HEK293 (cell line): ENCODE results near the gene SLC35D1.

ENCODE experiments used
- CTCF ChIA-PET: fragments of 350-600 bp; formaldehyde crosslinking; extraction: SDS; loops from one replicate; lab custom pipeline; 2021; ENCODE audit warnings: antibody characterized with exemption; lab: Yijun Ruan, JAX
- POLR2A ChIA-PET: fragments of 300-600 bp; formaldehyde crosslinking; extraction: SDS; loops from one replicate; lab custom pipeline; 2020; ENCODE audit warnings: antibody characterized with exemption, inconsistent platforms; lab: Yijun Ruan, JAX
- H3K27ac ChIP-seq: fragments of 200-500 bp; sonication (Bioruptor generic); 2 replicates; pipeline ENCODE4 v1.5.1; 2014; ENCODE audit warnings: low read depth, low read length, control low read depth, inconsistent platforms; ENCODE audit errors: extremely low read depth
- H3K36me3 ChIP-seq, 2 experiments: fragments of 200-500 bp in 1 of 2; sonication (Bioruptor generic) in 1 of 2; 1 replicate in 1 of 2; 2 replicates in 1 of 2; pipeline ENCODE4 v1.5.1; 2014 to 2017; ENCODE audit warnings: inconsistent platforms in 2 of 2, low read length in 2 of 2; ENCODE audit not compliant: control insufficient read depth in 2 of 2, insufficient read depth in 1 of 2
- H3K4me1 ChIP-seq: fragments of 200-500 bp; sonication (Bioruptor generic); 2 replicates; pipeline ENCODE4 v1.5.1; 2014; ENCODE audit warnings: mild to moderate bottlenecking, low read length, inconsistent platforms; ENCODE audit not compliant: control insufficient read depth, insufficient read depth
- H3K4me3 ChIP-seq: 2 replicates; pipeline ENCODE4 v1.5.1; 2011; ENCODE audit warnings: low read depth, mild to moderate bottlenecking, control low read depth, low read length, moderate library complexity
- H3K9me3 ChIP-seq: fragments of 200-500 bp; sonication (Bioruptor generic); 2 replicates; pipeline ENCODE4 v1.5.1; 2014; ENCODE audit warnings: low read depth, low read length, inconsistent platforms; ENCODE audit not compliant: control insufficient read depth, insufficient read depth
- GLIS2 ChIP-seq: fragments of 450-650 bp; formaldehyde crosslinking; IDR thresholded peaks from 2 replicates; pipeline ENCODE4 v1.5.1; 2016; ENCODE audit warnings: missing biosample characterization, missing genetic modification characterization
- KLF17 ChIP-seq: fragments of 450-650 bp; formaldehyde crosslinking; IDR thresholded peaks from 2 replicates; pipeline ENCODE4 v1.5.1; 2016; ENCODE audit warnings: missing biosample characterization, missing genetic modification characterization
- KLF7 ChIP-seq: fragments of 450-650 bp; formaldehyde crosslinking; IDR thresholded peaks from 2 replicates; pipeline ENCODE4 v1.5.1; 2016; ENCODE audit warnings: missing biosample characterization, missing genetic modification characterization, borderline replicate concordance
- PRDM10 ChIP-seq: fragments of 450-650 bp; formaldehyde crosslinking; IDR thresholded peaks from 2 replicates; pipeline ENCODE4 v1.5.1; 2016; ENCODE audit warnings: missing biosample characterization, missing genetic modification characterization
- SCRT1 ChIP-seq: fragments of 450-650 bp; formaldehyde crosslinking; IDR thresholded peaks from 2 replicates; pipeline ENCODE4 v1.5.1; 2016; ENCODE audit warnings: missing biosample characterization, missing genetic modification characterization, borderline replicate concordance
- ZBTB20 ChIP-seq: fragments of 450-650 bp; formaldehyde crosslinking; IDR thresholded peaks from 2 replicates; pipeline ENCODE4 v1.5.1; 2016; ENCODE audit warnings: missing biosample characterization, missing genetic modification characterization
- ZFHX2 ChIP-seq: fragments of 450-650 bp; formaldehyde crosslinking; conservative IDR thresholded peaks from 2 replicates; pipeline ENCODE4 v1.5.1; 2016; ENCODE audit warnings: missing biosample characterization, missing genetic modification characterization
- ZFP3 ChIP-seq: fragments of 450-650 bp; formaldehyde crosslinking; IDR thresholded peaks from 2 replicates; pipeline ENCODE4 v1.5.1; 2016; ENCODE audit warnings: low read depth, missing biosample characterization, missing genetic modification characterization
- ZFP37 ChIP-seq: fragments of 450-650 bp; formaldehyde crosslinking; IDR thresholded peaks from 2 replicates; pipeline ENCODE4 v1.5.1; 2016; ENCODE audit warnings: missing biosample characterization, missing genetic modification characterization
- ZNF138 ChIP-seq: fragments of 450-650 bp; formaldehyde crosslinking; IDR thresholded peaks from 2 replicates; pipeline ENCODE4 v1.5.1; 2016; ENCODE audit warnings: missing biosample characterization, missing genetic modification characterization, borderline replicate concordance
- ZNF221 ChIP-seq: fragments of 450-650 bp; formaldehyde crosslinking; IDR thresholded peaks from 2 replicates; pipeline ENCODE4 v1.5.1; 2017; ENCODE audit warnings: missing biosample characterization, missing genetic modification characterization, borderline replicate concordance
- ZNF223 ChIP-seq: fragments of 450-650 bp; formaldehyde crosslinking; IDR thresholded peaks from 2 replicates; pipeline ENCODE4 v1.5.1; 2016; ENCODE audit warnings: missing biosample characterization, missing genetic modification characterization
- ZNF239 ChIP-seq: fragments of 450-650 bp; formaldehyde crosslinking; IDR thresholded peaks from 2 replicates; pipeline ENCODE4 v1.5.1; 2016; ENCODE audit warnings: missing biosample characterization, missing genetic modification characterization
- ZNF426 ChIP-seq: fragments of 450-650 bp; formaldehyde crosslinking; IDR thresholded peaks from 2 replicates; pipeline ENCODE4 v1.5.1; 2017; ENCODE audit warnings: missing biosample characterization, missing genetic modification characterization, mild to moderate bottlenecking, inconsistent platforms, moderate library complexity
- ZNF521 ChIP-seq: fragments of 450-650 bp; formaldehyde crosslinking; IDR thresholded peaks from 2 replicates; pipeline ENCODE4 v1.5.1; 2017; ENCODE audit warnings: missing biosample characterization, mild to moderate bottlenecking, missing genetic modification characterization
- ZNF600 ChIP-seq: fragments of 450-650 bp; formaldehyde crosslinking; IDR thresholded peaks from 2 replicates; pipeline ENCODE4 v1.5.1; 2016; ENCODE audit warnings: missing biosample characterization, missing genetic modification characterization
- ZNF621 ChIP-seq: fragments of 450-650 bp; formaldehyde crosslinking; IDR thresholded peaks from 2 replicates; pipeline ENCODE4 v1.5.1; 2017; ENCODE audit warnings: missing biosample characterization, missing genetic modification characterization
- ZNF654 ChIP-seq: fragments of 450-650 bp; formaldehyde crosslinking; IDR thresholded peaks from 2 replicates; pipeline ENCODE4 v1.5.1; 2016; ENCODE audit warnings: low read depth, missing biosample characterization, missing genetic modification characterization
- ZNF658 ChIP-seq: fragments of 450-650 bp; formaldehyde crosslinking; IDR thresholded peaks from 2 replicates; pipeline ENCODE4; 2016; ENCODE audit warnings: missing biosample characterization, missing genetic modification characterization
- ZNF791 ChIP-seq: fragments of 450-650 bp; formaldehyde crosslinking; IDR thresholded peaks from 2 replicates; pipeline ENCODE4 v1.5.1; 2016; ENCODE audit warnings: missing biosample characterization, missing genetic modification characterization
- TF ChIP-seq, protein P1 (sequence below): fragments of 450-650 bp; formaldehyde crosslinking; conservative IDR thresholded peaks from 2 replicates; pipeline ENCODE4 v1.5.1; 2016; ENCODE audit warnings: low read depth, missing biosample characterization, missing genetic modification characterization
- TF ChIP-seq, protein P2 (sequence below): fragments of 450-650 bp; formaldehyde crosslinking; IDR thresholded peaks from 2 replicates; pipeline ENCODE4 v1.5.1; 2017; ENCODE audit warnings: missing biosample characterization, mild to moderate bottlenecking, missing genetic modification characterization, moderate library complexity

SLC35D1 gene

DNA sequence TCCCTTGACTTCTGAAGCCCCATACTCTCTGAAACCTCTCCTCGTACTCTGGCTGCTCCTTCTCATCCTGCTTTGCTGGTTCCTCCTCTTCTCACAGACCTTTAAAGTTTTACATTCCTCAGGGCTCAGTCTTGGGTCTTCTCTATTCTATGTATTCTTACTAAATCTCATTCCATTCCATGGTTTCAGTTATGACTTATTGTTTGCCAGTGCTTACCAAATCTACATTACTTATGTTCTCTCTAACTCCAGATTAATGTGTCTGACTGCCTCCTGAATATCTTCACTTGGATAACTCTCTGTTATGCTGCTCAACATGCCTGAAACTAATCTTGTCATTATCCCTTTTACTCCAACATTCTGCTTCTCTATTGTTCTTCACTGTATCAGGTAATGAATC lies 5.4 kb upstream of the SLC35D1 start (continued):
- TF ChIP-seq SCRT1 (tag by site-specific recombination) (no peak), ZNF654 (tag by site-specific recombination) (no peak), ZNF138 (tag by site-specific recombination) (no peak), ZNF658 (no peak), ZNF223 (tag by site-specific recombination) (no peak), ZFHX2 (tag by site-specific recombination) (no peak), ZNF239 (tag by site-specific recombination) (no peak), ZNF221 (tag by site-specific recombination) (no peak)
- TF ChIP-seq, protein P1, sequence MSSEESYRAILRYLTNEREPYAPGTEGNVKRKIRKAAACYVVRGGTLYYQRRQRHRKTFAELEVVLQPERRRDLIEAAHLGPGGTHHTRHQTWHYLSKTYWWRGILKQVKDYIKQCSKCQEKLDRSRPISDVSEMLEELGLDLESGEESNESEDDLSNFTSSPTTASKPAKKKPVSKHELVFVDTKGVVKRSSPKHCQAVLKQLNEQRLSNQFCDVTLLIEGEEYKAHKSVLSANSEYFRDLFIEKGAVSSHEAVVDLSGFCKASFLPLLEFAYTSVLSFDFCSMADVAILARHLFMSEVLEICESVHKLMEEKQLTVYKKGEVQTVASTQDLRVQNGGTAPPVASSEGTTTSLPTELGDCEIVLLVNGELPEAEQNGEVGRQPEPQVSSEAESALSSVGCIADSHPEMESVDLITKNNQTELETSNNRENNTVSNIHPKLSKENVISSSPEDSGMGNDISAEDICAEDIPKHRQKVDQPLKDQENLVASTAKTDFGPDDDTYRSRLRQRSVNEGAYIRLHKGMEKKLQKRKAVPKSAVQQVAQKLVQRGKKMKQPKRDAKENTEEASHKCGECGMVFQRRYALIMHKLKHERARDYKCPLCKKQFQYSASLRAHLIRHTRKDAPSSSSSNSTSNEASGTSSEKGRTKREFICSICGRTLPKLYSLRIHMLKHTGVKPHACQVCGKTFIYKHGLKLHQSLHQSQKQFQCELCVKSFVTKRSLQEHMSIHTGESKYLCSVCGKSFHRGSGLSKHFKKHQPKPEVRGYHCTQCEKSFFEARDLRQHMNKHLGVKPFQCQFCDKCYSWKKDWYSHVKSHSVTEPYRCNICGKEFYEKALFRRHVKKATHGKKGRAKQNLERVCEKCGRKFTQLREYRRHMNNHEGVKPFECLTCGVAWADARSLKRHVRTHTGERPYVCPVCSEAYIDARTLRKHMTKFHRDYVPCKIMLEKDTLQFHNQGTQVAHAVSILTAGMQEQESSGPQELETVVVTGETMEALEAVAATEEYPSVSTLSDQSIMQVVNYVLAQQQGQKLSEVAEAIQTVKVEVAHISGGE (tag by site-specific recombination), result no peak

DNA sequence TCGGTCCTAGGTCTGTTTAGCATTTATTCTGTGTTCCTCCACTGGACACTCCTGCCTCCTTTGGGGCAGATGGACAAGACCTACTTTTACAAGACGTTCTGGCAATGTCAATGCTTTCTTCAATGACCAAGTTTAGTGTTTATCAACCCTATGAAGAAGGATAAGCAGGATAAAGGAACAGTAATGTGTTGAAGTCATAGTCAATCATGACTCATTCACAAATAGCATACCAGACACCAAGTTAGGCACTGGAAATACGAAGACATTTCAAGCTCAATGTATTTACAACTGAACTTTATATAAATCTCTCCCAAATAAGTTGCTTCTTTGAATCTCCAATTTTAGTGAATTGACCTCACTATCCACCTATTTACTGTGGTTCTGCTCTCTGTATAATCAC lies 4.8 kb upstream of the SLC35D1 start:
- Histone ChIP-seq H3K4me3 (no peak overlapping the region), H3K36me3 (no peaks in the 10 kb centered on the region), H3K9me3 (no peaks in the 10 kb centered on the region), H3K4me1 (no peaks in the 10 kb centered on the region), H3K27ac (no peak overlapping the region)
- ChIA-PET POLR2A (no interaction called here), CTCF (interaction anchor here (0.9 kb wide), 1 partner anchor 90 kb away, joined by 3 read pairs; no protein-coding TSS in a partner anchor)
- TF ChIP-seq ZBTB20 (tag by site-specific recombination), result no peak
- no peak for TF ChIP-seq PRDM10 (tag by site-specific recombination)
- no peak for TF ChIP-seq ZNF791 (tag by site-specific recombination)
- no peak for TF ChIP-seq GLIS2
- no peak for TF ChIP-seq KLF7 (tag by site-specific recombination)
- TF ChIP-seq ZFP37 (tag by site-specific recombination), result no peak
- TF ChIP-seq ZNF621 (tag by site-specific recombination), result no peak
- no peak for TF ChIP-seq ZNF600 (tag by site-specific recombination)
- no peak for TF ChIP-seq ZFP3 (tag by site-specific recombination)
- TF ChIP-seq ZNF521, result no peak
- no peak for TF ChIP-seq SCRT1 (tag by site-specific recombination)
- TF ChIP-seq, protein P2, sequence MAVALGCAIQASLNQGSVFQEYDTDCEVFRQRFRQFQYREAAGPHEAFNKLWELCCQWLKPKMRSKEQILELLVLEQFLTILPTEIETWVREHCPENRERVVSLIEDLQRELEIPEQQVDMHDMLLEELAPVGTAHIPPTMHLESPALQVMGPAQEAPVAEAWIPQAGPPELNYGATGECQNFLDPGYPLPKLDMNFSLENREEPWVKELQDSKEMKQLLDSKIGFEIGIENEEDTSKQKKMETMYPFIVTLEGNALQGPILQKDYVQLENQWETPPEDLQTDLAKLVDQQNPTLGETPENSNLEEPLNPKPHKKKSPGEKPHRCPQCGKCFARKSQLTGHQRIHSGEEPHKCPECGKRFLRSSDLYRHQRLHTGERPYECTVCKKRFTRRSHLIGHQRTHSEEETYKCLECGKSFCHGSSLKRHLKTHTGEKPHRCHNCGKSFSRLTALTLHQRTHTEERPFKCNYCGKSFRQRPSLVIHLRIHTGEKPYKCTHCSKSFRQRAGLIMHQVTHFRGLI (tag by site-specific recombination), result no peak
- TF ChIP-seq ZNF426 (tag by site-specific recombination), result no peak
- TF ChIP-seq KLF17 (tag by site-specific recombination), result no peak
